Heart left ventricle (tissue), 13 donors: ENCODE data around the gene ZNF440.
"Not testable (repeated sequence)": the region's sequence is repeated elsewhere in the genome, so short reads cannot be mapped to it uniquely, and the experiment has no call there.

Experiments used
- POLR2A ChIP-seq, 2 donors: fragments of 450-650 bp; IDR thresholded peaks; one replicate each; pipeline ENCODE4 v1.6.1; 2017; ENCODE audit warnings: antibody characterized with exemption in 2 of 2, mild to moderate bottlenecking in 2 of 2, moderate library complexity in 2 of 2
- TF ChIP-seq, protein P1 (sequence below), 12 donors: fragments of 200-600 bp; sonication (generic) in 4 of 12; IDR thresholded peaks; one replicate each; pipeline versions ENCODE4 v1.5.0 to v1.8.0; 2018 to 2022; ENCODE audit warnings: antibody characterized with exemption in 12 of 12, mild to moderate bottlenecking in 5 of 12
- donor health status: ischemic (EF 13 %, LVEDD 7.1; RV severe dilation, severe dysfunction).
- donor health status: DM: no; HTN: yes; CAD: no.
- donor health status: DM: no; HTN: no; CAD: no.
- donor health status: ischemic (EF 25% LVEDD 6.9; RV normal size, moderate dysfunction).
- donor health status: ischemic (EF 25% LVEDD 5.7; RV mildly dilated, moderate dysfunction).
- donor health status: ischemic (EF 35%, LVEDD 5.7; RV mildly dilated, moderate dysfunction).
- donor health status: nonischemic (EF 11% LVEDD 7.7; RV severe dilation, severe dysfunction).
- donor health status: DM: yes; HTN: yes; CAD: no.
- donor health status: PGD.
- donor health status: ischemic (EF 29% LVEDD 5.4; RV normal size, mild dysfunction).
- donor health status: nonischemic (EF 23%, LVEDD 6.1; RV moderate dilation, normal function).

DNA sequence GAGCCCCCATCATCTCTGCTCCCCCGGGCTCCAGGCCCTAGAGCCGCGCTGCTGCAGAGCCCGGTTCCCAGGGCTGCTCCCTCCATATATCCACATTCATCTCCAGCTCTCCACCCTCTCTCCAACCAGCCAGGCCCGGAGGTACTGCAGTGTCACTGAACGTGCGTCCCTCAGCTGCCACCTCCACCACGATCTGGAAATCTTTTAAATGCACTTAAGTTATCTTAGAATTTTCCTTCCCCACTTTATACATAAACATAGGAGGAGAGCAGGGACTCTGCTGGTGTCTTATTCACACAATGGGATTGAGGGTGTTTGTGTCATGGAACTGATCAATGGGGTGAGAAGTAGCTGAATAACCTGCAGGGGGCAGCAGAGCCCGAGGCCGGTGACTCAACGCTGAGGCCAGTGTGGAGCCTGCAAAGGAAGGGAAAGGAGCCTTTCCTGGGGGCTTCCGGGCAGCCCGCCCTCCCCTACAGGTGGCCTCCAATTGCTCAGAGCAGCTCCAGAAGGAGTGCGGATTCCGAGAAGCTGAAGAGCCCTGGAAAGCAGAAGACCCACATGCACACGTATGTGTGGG is 65.7 kb downstream of the ZNF440 start:
- TF ChIP-seq, protein P1, sequence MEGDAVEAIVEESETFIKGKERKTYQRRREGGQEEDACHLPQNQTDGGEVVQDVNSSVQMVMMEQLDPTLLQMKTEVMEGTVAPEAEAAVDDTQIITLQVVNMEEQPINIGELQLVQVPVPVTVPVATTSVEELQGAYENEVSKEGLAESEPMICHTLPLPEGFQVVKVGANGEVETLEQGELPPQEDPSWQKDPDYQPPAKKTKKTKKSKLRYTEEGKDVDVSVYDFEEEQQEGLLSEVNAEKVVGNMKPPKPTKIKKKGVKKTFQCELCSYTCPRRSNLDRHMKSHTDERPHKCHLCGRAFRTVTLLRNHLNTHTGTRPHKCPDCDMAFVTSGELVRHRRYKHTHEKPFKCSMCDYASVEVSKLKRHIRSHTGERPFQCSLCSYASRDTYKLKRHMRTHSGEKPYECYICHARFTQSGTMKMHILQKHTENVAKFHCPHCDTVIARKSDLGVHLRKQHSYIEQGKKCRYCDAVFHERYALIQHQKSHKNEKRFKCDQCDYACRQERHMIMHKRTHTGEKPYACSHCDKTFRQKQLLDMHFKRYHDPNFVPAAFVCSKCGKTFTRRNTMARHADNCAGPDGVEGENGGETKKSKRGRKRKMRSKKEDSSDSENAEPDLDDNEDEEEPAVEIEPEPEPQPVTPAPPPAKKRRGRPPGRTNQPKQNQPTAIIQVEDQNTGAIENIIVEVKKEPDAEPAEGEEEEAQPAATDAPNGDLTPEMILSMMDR (IDR thresholded peaks at IDR 0.05), result peak; percentile 17 to 48 (median 36)
- not testable (repeated sequence) for TF ChIP-seq POLR2A (IDR thresholded peaks at IDR 0.05)
